Effector CD8-positive, alpha-beta T cell (primary cell): ENCODE measurements around the gene VPS50.
"Not testable (repeated sequence)": the region's sequence is repeated elsewhere in the genome, so short reads cannot be mapped to it uniquely, and the experiment has no call there.

Source experiments
- DNase-seq: peaks from one replicate; lab custom pipeline; 2025; lab: John Stamatoyannopoulos, UW

The VPS50 gene

GRCh38 chr7:93238748-93239147 is 6.6 kb downstream of the VPS50 start:
- DNase-seq = no peak

- no peak for DNase-seq
Measured at GRCh38 chr7:93239824-93240223, 7.7 kb downstream of the VPS50 start.

GRCh38 chr7:93242106-93242505 is 9.9 kb downstream of the VPS50 start:
- DNase-seq = no peak

GRCh38 chr7:93245525-93246432 is 13.6 kb downstream of the VPS50 start:
- no peak for DNase-seq

- DNase-seq = no peak
Measured at GRCh38 chr7:93249491-93250148, 17.5 kb downstream of the VPS50 start.

- no peak for DNase-seq
Measured at GRCh38 chr7:93258661-93259060, 26.5 kb downstream of the VPS50 start.

GRCh38 chr7:93262535-93262934 is 30.4 kb downstream of the VPS50 start:
- no peak for DNase-seq

GRCh38 chr7:93265220-93265619 is 33.1 kb downstream of the VPS50 start:
- no peak for DNase-seq

- DNase-seq = no peak
Measured at GRCh38 chr7:93279541-93279940, 47.4 kb downstream of the VPS50 start.

- no peak for DNase-seq
Measured at GRCh38 chr7:93284908-93285307, 52.7 kb downstream of the VPS50 start.

- no peak for DNase-seq
Measured at GRCh38 chr7:93293229-93293628, 61.1 kb downstream of the VPS50 start.

GRCh38 chr7:93298206-93298605 is 66.0 kb downstream of the VPS50 start:
- no peak for DNase-seq

- no peak for DNase-seq
Measured at GRCh38 chr7:93298671-93299070, 66.5 kb downstream of the VPS50 start.

- DNase-seq = no peak
Measured at GRCh38 chr7:93301736-93302135, 69.6 kb downstream of the VPS50 start.

GRCh38 chr7:93307131-93307660 is 75.0 kb downstream of the VPS50 start:
- no peak for DNase-seq

- no peak for DNase-seq
Measured at GRCh38 chr7:93307943-93308342, 75.8 kb downstream of the VPS50 start.

GRCh38 chr7:93310346-93310745 is 78.2 kb downstream of the VPS50 start:
- DNase-seq = no peak

- no peak for DNase-seq
Measured at GRCh38 chr7:93314449-93314848, 82.3 kb downstream of the VPS50 start.

GRCh38 chr7:93315896-93316295 is 83.7 kb downstream of the VPS50 start:
- DNase-seq = no peak

GRCh38 chr7:93316730-93317129 is 84.6 kb downstream of the VPS50 start:
- no peak for DNase-seq

GRCh38 chr7:93320887-93321286 is 88.7 kb downstream of the VPS50 start:
- no peak for DNase-seq

- DNase-seq = not testable (repeated sequence)
Measured at GRCh38 chr7:93326291-93326690, 94.1 kb downstream of the VPS50 start.

- DNase-seq = no peak
Measured at GRCh38 chr7:93327006-93327633, 95.0 kb downstream of the VPS50 start.
